ENCODE results near the gene SNRNP40.
"Not testable (repeated sequence)": the region's sequence is repeated elsewhere in the genome, so short reads cannot be mapped to it uniquely, and the experiment has no call there.

Gene SNRNP40

DNA sequence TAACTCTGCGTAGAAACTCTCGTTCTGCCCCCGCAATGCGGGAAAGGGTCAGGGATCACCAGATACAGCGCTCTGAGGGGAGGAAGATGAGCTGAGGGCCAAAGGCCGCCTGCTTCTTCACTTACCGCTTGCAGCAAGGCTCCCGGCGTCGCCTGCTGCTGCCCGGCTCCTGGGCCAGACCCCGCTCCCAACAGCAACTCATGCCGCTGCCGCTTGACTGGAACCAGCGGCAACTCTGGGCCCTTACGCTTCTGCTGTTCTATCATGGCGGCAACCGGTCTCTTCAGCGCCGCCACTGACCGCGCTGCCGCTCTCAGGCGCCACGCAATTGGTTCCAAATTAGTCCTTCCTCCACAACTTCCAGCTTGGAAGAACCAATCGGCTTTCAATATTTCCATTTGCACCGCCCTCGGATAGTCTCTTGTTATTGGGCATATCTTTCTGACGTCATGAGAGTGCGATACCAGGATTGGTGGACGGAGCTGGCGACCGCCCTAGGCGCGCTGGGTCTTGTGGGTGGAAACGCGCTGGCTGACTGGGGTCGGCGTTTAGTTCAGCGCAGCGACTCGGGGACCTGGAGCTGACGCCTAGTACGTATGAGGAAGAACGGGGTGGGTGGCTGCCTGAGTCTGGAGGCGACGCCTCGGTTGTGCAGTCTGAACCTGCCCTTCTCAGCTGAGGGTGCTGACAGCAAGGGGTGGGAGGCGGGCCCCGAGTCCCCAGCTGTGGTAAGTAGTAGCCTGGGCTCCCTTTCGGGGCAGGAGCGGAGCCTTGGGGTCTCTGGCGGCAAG, at the start of gene SNRNP40, which contains the start of gene ZCCHC17:
Gene SNRNP40, minus strand, starts transcription at position 303 of the 791 bp plus-strand sequence. Its CDS starts 37 bp downstream, at position 266.
Gene ZCCHC17, plus strand, starts transcription at position 547 of the 791 bp plus-strand sequence. CDS start 13,067 bp downstream, outside the sequence.
- DNase-seq: peak; percentile 99

DNA sequence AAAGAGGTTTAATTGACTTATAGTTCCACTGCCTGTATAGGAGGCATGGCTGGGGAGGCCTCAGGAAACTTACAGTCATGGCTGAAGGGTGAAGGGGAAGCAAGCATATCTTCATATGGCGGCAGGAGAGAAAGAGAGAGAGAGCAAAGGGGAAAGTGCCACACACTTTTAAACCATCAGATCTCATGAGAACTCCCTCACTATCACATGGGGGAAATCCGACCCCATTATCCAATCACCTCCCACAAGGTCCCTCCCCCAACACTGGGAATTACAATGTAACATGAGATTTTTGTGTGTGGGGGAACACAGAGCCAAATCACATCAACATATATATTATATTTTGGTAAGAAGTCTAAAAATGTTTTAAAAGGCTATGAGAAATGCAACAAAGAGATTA, 49.0 kb upstream of the SNRNP40 start:
- DNase-seq: no peak

DNA sequence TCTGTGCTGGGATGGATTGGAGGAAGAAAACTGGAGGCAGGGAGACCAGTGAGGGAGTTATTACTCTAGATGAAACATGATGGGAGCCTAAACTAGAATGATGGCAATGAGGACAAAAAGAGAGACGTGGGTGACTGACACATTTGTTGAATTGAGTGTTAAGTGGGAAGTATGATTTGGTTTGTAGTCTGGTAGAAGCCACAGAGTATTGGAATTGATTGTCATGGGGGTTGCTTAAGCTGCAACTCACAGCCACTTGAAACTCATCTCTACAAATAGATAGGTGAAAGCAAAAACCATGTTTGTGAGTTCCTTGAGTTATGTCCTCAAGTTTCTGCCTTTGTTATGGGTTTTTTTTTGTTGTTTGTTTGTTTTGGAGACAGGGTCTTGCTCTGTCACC, 47.9 kb upstream of the SNRNP40 start:
- no peak for DNase-seq

DNA sequence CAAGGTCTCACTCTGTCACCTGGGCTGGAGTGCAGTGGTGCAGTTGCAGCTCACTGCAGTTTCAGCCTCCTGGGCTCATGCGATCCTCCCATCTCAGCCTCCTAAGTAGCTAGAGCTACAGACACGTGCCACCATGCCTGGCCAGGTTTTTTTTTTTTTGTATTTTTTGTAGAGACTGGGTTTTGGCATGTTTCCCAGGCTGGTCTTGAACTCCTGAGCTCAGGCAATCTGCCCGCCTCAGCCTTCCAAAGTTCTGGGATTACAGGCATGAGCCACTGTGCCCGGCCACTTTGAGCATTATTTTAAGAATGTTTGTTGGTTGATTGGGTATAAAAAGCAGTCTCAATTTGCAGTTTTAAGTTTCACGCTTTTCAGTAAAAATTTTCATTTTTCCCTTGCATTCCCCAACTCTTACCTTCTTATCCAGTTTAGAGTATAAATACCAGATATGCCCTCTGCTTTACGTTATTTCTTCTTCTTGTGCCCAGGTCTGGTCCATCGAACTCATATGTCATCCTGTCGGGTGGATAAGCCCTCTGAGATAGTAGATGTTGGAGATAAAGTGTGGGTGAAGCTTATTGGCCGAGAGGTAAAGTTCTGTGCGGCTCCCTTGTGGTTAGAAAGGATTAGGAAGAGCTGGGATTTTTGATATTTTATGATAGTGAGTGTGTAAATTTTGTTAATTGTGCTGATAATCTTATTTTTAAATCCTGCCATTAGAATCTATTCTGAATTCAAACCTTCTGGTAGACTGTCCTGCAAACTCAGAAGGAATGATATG, 40.3 kb upstream of the SNRNP40 start:
- no peak for DNase-seq

- peak; percentile 8 for DNase-seq
Observed at GRCh38 chr1:31335007-31335406, 38.4 kb upstream of the SNRNP40 start.

DNA sequence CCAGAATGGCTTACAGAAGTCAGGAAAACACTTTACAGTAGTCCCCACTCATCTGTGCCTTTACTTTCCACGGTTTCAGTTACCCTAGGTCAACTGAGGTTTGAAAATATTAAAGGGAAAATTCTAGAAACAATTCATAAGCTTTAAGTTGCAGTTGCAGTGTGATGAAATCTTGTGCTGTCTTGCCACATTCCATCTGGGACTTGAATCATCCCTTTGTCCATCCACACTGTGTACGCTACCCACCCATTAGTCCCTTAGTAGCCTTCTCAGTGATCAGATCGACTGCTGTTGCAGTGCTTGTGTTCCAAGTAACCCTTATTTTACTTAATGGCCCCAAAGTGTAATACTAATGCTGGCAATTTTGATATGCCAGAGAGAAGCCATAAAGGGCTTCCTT, 30.8 kb upstream of the SNRNP40 start:
- no peak for DNase-seq

GRCh38 chr1:31326461-31326860, 29.9 kb upstream of the SNRNP40 start:
- DNase-seq: no peak

- DNase-seq: no peak
Observed at GRCh38 chr1:31324992-31325391, 28.4 kb upstream of the SNRNP40 start.

DNA sequence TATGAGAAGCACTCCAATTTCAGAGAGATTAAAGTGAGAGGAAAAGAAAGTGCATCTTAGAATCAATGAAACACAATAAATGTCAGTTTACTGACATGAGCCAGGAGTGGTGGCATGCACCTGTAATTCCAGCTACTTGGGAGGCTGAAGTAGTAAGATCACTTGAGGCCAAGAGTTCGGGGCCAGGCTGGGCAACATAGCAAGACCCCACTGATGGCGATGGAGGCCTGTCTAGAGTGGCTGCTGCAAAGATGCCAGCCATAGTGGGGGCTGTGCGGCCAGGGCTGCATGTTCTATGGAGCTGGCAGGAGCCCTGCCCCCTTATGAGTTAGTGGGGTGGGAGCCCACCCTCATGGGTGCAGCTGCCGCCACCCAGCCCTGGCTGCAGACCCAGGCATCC, 27.5 kb upstream of the SNRNP40 start:
- no peak for DNase-seq

GRCh38 chr1:31318146-31318545, 21.6 kb upstream of the SNRNP40 start:
- DNase-seq: no peak

DNA sequence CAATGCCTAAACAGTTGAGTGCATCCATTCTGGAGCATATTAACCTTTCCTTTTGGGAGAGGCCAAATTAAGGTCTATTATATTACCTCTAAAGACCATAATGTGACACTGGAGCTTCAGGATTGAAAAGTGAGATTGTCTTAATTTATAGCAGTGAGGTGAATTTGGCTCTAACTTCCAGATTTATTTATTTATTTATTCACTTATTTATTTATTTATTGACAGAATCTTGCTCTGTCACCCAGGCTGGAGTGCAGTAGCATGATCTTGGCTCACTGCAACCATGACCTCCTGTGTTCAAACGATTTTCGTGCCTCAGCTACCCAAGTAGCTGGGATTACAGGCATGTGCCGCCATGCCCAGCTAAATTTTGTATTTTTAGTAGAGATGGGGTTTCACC, 19.3 kb upstream of the SNRNP40 start:
- DNase-seq: no peak

- no peak for DNase-seq
Observed at GRCh38 chr1:31310198-31310597, 13.6 kb upstream of the SNRNP40 start.

GRCh38 chr1:31308036-31308435, 11.4 kb upstream of the SNRNP40 start:
- no peak for DNase-seq

DNA sequence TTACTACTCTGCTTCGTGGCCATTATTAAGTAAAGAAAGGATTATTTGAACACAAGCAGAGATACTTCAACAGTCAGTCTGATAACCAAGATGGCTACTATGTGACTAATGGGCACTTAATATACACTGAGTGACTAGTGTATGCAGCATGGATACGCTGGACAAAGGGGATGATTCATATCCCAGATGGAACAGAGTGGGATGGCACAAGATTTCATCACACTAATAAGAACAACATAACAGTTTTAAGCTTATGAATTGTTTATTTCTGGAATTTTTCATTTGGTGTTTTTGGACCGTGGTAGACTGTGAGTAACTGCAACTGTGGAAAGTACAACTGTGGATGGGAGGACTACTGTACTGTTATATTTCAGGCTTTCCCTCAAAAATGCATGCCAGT, 9.7 kb upstream of the SNRNP40 start:
- DNase-seq: no peak

GRCh38 chr1:31302709-31303441, 6.3 kb upstream of the SNRNP40 start:
- DNase-seq: no peak

DNA sequence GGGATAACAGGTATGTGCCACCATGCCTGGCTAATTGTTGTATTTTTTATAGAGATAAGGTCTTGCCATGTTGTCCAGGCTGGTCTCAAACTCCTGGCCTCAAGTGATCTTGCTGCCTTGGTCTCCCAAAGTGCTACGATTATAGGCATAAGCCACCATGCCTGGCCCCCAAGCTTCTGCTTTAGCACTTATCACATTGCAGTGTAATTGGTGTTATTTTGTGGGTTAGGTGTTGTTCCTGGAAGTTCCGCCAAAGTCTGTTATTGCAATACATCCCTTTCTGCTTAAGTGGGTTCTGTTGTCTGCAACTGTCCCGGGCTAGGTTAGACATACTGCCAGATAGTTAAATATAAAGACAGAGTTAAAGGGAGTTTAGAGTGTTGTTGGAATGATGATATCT, 3.6 kb upstream of the SNRNP40 start:
- DNase-seq: no peak

DNA sequence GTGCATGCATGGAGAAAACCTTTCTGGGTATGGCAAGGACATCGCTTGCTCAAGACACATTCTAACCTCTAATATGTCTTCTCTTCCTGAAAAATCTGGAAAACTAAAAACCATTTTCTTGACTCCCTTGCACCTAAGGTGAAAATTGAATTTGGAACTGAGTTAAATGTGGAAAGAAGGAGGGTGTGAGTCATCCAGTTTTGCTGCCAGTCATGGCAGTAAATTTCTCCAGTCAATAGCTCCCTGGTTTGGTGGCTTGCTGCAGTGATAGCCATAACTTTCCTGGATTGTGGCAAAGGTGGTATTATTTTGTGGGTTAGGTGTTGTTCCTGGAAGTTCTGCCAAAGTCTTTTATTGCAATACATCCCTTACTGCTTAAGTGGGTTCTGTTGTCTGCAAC, 2.8 kb upstream of the SNRNP40 start:
- DNase-seq: peak; percentile 24

GRCh38 chr1:31297277-31298247, 974 bp upstream of the SNRNP40 start:
- peak; percentile 18 for DNase-seq

- no peak for DNase-seq
Observed at GRCh38 chr1:31295874-31296485, 608 bp downstream of the SNRNP40 start.

GRCh38 chr1:31289021-31289420, 7.6 kb downstream of the SNRNP40 start:
- DNase-seq: no peak

- not testable (repeated sequence) for DNase-seq
Observed at GRCh38 chr1:31287791-31288190, 8.8 kb downstream of the SNRNP40 start.

- not testable (repeated sequence) for DNase-seq
Observed at GRCh38 chr1:31282426-31282825, 14.2 kb downstream of the SNRNP40 start.

Measured in activated CD4-positive, alpha-beta T cell treated with anti-CD3 and anti-CD28 coated beads, Interleukin-10, Interleukin-2, amounts not matched to agents 100 ng/mL and 50 ng/mL, durations not matched to agents 16 hours and 8 hours (primary cell).